Endothelial cell of umbilical vein (primary cell): ENCODE results near the gene MRTFA. TPM values are rescaled to one million over a fixed set of nuclear protein-coding genes. Genes with fewer than 3 reads are reported as not detected.
"Not testable (repeated sequence)": the region's sequence is repeated elsewhere in the genome, so short reads cannot be mapped to it uniquely, and the experiment has no call there.

Experiments
- BruUV-seq: library from RNA; stranded (reverse); fragments of 400-500 nt; replicated peaks from 2 replicates; lab custom pipeline; 2021; lab: Mats Ljungman, UMichigan
- CTCF ChIA-PET: fragments of 300-600, 350-600 bp; sonication (Branson Sonifier 250); formaldehyde crosslinking; loops from one replicate; lab custom pipeline; 2021; ENCODE audit warnings: antibody characterized with exemption, inconsistent platforms; lab: Charles Lee
- POLR2A ChIA-PET: fragments of 300-600, 350-600 bp; sonication (Branson Sonifier 250); formaldehyde crosslinking; loops from one replicate; lab custom pipeline; 2021; ENCODE audit warnings: antibody characterized with exemption, inconsistent platforms; lab: Charles Lee
- DNase-seq: peaks from one replicate; pipeline ENCODE4 v3.0.0-alpha.2; 2011; ENCODE audit warnings: low read depth, low spot score
- FAIRE-seq: peaks from 2 replicates; lab custom pipeline; 2011; peaks lifted over from hg19 to GRCh38; lab: Jason Lieb, UNC
- H2AFZ ChIP-seq: 2 replicates; pipeline ENCODE4 v1.6.0; 2012; ENCODE audit warnings: low read depth, low read length, control low read depth, inconsistent platforms
- H3K27ac ChIP-seq: 2 replicates; pipeline ENCODE4 v1.5.1; 2011; ENCODE audit warnings: low read depth, mild to moderate bottlenecking, control low read depth, low read length, moderate library complexity; ENCODE audit not compliant: insufficient read depth
- H3K27me3 ChIP-seq, 2 experiments: 2 replicates each; pipeline versions ENCODE4 v1.6.0 to v1.6.1; 2011; ENCODE audit warnings: low read length in 2 of 2, mixed read lengths in 1 of 2; ENCODE audit not compliant: control insufficient read depth in 2 of 2, insufficient read depth in 2 of 2
- H3K36me3 ChIP-seq, 2 experiments: 2 replicates in 1 of 2; 3 replicates in 1 of 2; pipeline ENCODE4 v1.5.1; 2011; ENCODE audit warnings: low read length in 2 of 2, mild to moderate bottlenecking in 1 of 2, moderate library complexity in 1 of 2; ENCODE audit not compliant: control insufficient read depth in 2 of 2, insufficient read depth in 2 of 2; ENCODE audit errors: extremely low read depth in 1 of 2
- H3K4me1 ChIP-seq: 3 replicates; pipeline ENCODE4 v1.5.1; 2011; ENCODE audit warnings: mild to moderate bottlenecking, low read length; ENCODE audit not compliant: control insufficient read depth, insufficient read depth; ENCODE audit errors: extremely low read depth
- H3K4me2 ChIP-seq: 2 replicates; pipeline ENCODE4 v1.6.1; 2011; ENCODE audit warnings: low read length, control low read depth, mixed read lengths; ENCODE audit not compliant: insufficient read depth
- H3K4me3 ChIP-seq, 3 experiments: fragments of 200-600 bp in 1 of 3; sonication (generic), shearing (Covaris generic) in 1 of 3; replicated peaks in 1 of 3; 2 replicates each; pipeline ENCODE4 v1.5.1; 2011 to 2016; ENCODE audit warnings: control low read depth in 3 of 3, low read length in 3 of 3, mild to moderate bottlenecking in 2 of 3, inconsistent platforms in 1 of 3, low read depth in 1 of 3, moderate library complexity in 1 of 3; ENCODE audit not compliant: insufficient read depth in 1 of 3
- H3K79me2 ChIP-seq: 2 replicates; pipeline ENCODE4 v1.6.0; 2012; ENCODE audit warnings: low read length, inconsistent platforms; ENCODE audit not compliant: control insufficient read depth, insufficient read depth
- H3K9ac ChIP-seq: replicated peaks from 2 replicates; pipeline ENCODE3; 2011; ENCODE audit warnings: low read length, control low read depth; ENCODE audit not compliant: insufficient read depth; ENCODE audit errors: extremely low read depth
- H3K9me1 ChIP-seq: replicated peaks from 3 replicates; pipeline ENCODE4 v1.6.0; 2011; ENCODE audit warnings: mild to moderate bottlenecking, low read length; ENCODE audit not compliant: control insufficient read depth, insufficient read depth; ENCODE audit errors: extremely low read depth
- H3K9me3 ChIP-seq: replicated peaks from 2 replicates; pipeline ENCODE4 v1.5.1; 2012; ENCODE audit warnings: low read length, inconsistent platforms; ENCODE audit not compliant: control insufficient read depth, insufficient read depth
- H4K20me1 ChIP-seq: replicated peaks from 2 replicates; pipeline ENCODE3; 2011; ENCODE audit warnings: mild to moderate bottlenecking, low read length; ENCODE audit not compliant: control insufficient read depth, insufficient read depth; ENCODE audit errors: extremely low read depth
- EZH2 ChIP-seq: IDR thresholded peaks from 2 replicates; pipeline ENCODE4 v1.6.1; 2012; ENCODE audit warnings: borderline replicate concordance, low read depth, mild to moderate bottlenecking, moderate library complexity, low read length, inconsistent platforms; ENCODE audit not compliant: severe bottlenecking
- FOS ChIP-seq: IDR thresholded peaks from 2 replicates; pipeline ENCODE4 v1.6.1; 2011; ENCODE audit warnings: mild to moderate bottlenecking, low read length, moderate library complexity, borderline replicate concordance; ENCODE audit not compliant: insufficient read depth
- GATA2 ChIP-seq: IDR thresholded peaks from 2 replicates; pipeline ENCODE4 v1.7.0; 2011; ENCODE audit warnings: low read depth, mild to moderate bottlenecking, moderate library complexity, mixed read lengths, low read length; ENCODE audit not compliant: insufficient read length, insufficient read depth
- JUN ChIP-seq: IDR thresholded peaks from 2 replicates; pipeline ENCODE4 v1.6.1; 2011; ENCODE audit warnings: borderline replicate concordance, low read depth; ENCODE audit not compliant: insufficient read length, insufficient read depth
- MYC ChIP-seq: IDR thresholded peaks from one replicate; pipeline ENCODE4 v1.6.1; 2011; ENCODE audit warnings: mild to moderate bottlenecking, low read depth, low read length
- dilution Hi-C: fragments of 300-500 bp; cut with MboI; formaldehyde crosslinking; loops from one replicate; pipeline ENCODE4 v1.15.0; 2019; ENCODE audit warnings: low sequenced_read_pairs; ENCODE audit not compliant: extremely low pct_ligation_motif_present
- intact Hi-C: fragments of 100-400 bp; cut with micrococcal nuclease; formaldehyde crosslinking; loops from one replicate; pipeline ENCODE4 v1.10.0; 2022
- polyA plus RNA-seq, 4 experiments: library from polyadenylated mRNA; depleted of rRNA in 3 of 4; stranded (reverse) in 3 of 4; unstranded in 1 of 4; fragments of >200 nt; gene quantifications; 2 replicates each; pipeline versions ENCODE4 v1.2.1 to v1.2.3, GENCODE V29; 2011 to 2012; ENCODE audit warnings: missing spikeins in 1 of 4
- total RNA-seq: library from RNA; stranded (reverse); gene quantifications from 2 replicates; pipeline ENCODE4 v1.2.3, GENCODE V29; 2021

Gene MRTFA
- total and polyA plus RNA-seq, 2 donors (not counting 3 experiments of a cell fraction or from before 2014, with no cell fraction given) = 13.6 to 44.1 TPM

- POLR2A ChIA-PET, BruUV-seq, dilution Hi-C loops: not testable (repeated sequence)
Observed at GRCh38 chr22:40625281-40625680, 11.2 kb downstream of the MRTFA start.

GRCh38 chr22:40624770-40625169 lies 11.7 kb downstream of the MRTFA start:
- intact Hi-C loops = no loop called here
- Histone ChIP-seq H3K4me3 (no peak overlapping the region), H2AFZ (no peak overlapping the region), H3K27ac (no peak overlapping the region), H3K9me1 (no peaks in the 10 kb centered on the region), H3K36me3 (no peaks in the 10 kb centered on the region), H4K20me1 (peaks cover 2% of the 10 kb centered on the region), H3K27me3 (no peaks in the 10 kb centered on the region), H3K4me1 (no peaks in the 10 kb centered on the region), H3K9ac (no peak overlapping the region), H3K79me2 (peaks cover 74% of the 10 kb centered on the region), H3K9me3 (no peaks in the 10 kb centered on the region), H3K4me2 (no peak overlapping the region)
- ChIA-PET POLR2A (interaction anchor here (0.7 kb wide), 2 partner anchors 58 to 1544 kb away, joined by 3 to 6 read pairs; no protein-coding TSS in a partner anchor), CTCF (interaction anchor here (0.6 to 1.4 kb wide), 7 partner anchors 9 to 251 kb away, joined by 3 to 7 read pairs (median 3); no protein-coding TSS in a partner anchor)
- no peak for DNase-seq
- TF ChIP-seq MYC (no peak), GATA2 (no peak), JUN (no peak), FOS (no peak), EZH2 (no peak)
- no peak for FAIRE-seq
- dilution Hi-C loops = no loop called here
- BruUV-seq = no TSS peak

More at GRCh38 chr22:40625281-40625680, 11.2 kb downstream of the MRTFA start:
- H3K9ac ChIP-seq, H3K36me3 ChIP-seq, H3K4me2 ChIP-seq, H3K9me1 ChIP-seq, H4K20me1 ChIP-seq, FAIRE-seq, H2AFZ ChIP-seq, intact Hi-C loops, DNase-seq, H3K27me3 ChIP-seq, H3K4me3 ChIP-seq, H3K27ac ChIP-seq, H3K4me1 ChIP-seq, H3K9me3 ChIP-seq: not testable (repeated sequence)
- CTCF ChIA-PET = interaction anchor here (0.9 to 1.4 kb wide), 3 partner anchors 9 to 101 kb away, joined by 3 to 7 read pairs (median 4); no protein-coding TSS in a partner anchor
- H3K79me2 ChIP-seq = peaks cover 73% of the 10 kb centered on the region
